Ectodermal cell (in vitro differentiated cells): Measurements from ENCODE around the gene NDUFB10.

ENCODE experiments used
- H3K27ac ChIP-seq: 2 replicates; pipeline ENCODE4 v1.7.0; 2013; ENCODE audit warnings: mild to moderate bottlenecking, low read depth, low read length; ENCODE audit not compliant: insufficient read depth, poor library complexity, severe bottlenecking
- H3K27me3 ChIP-seq: 2 replicates; pipeline ENCODE4 v1.7.0; 2013; ENCODE audit warnings: mild to moderate bottlenecking, low read length; ENCODE audit not compliant: insufficient read depth, control insufficient read depth, poor library complexity, severe bottlenecking
- H3K36me3 ChIP-seq: one replicate; pipeline ENCODE4 v1.7.0; 2013; ENCODE audit warnings: low read length; ENCODE audit not compliant: control insufficient read depth, insufficient read depth
- H3K4me1 ChIP-seq: one replicate; pipeline ENCODE4 v1.7.0; 2013; ENCODE audit warnings: low read length; ENCODE audit not compliant: control insufficient read depth, insufficient read depth
- H3K4me3 ChIP-seq: 2 replicates; pipeline ENCODE4 v1.7.0; 2013; ENCODE audit warnings: low read depth, low read length, control low read depth; ENCODE audit not compliant: insufficient read depth
- H3K9me3 ChIP-seq: 2 replicates; pipeline ENCODE4 v1.7.0; 2013; ENCODE audit warnings: mild to moderate bottlenecking, low read length, moderate library complexity; ENCODE audit not compliant: control insufficient read depth
- WGBS, 2 experiments: methylation state at CpG; one replicate each; pipeline ENCODE4 v1.1.7; 2013; ENCODE audit warnings: missing lambda C conversion rate in 2 of 2; 5-methylcytosine and 5-hydroxymethylcytosine counted together

Gene NDUFB10

DNA sequence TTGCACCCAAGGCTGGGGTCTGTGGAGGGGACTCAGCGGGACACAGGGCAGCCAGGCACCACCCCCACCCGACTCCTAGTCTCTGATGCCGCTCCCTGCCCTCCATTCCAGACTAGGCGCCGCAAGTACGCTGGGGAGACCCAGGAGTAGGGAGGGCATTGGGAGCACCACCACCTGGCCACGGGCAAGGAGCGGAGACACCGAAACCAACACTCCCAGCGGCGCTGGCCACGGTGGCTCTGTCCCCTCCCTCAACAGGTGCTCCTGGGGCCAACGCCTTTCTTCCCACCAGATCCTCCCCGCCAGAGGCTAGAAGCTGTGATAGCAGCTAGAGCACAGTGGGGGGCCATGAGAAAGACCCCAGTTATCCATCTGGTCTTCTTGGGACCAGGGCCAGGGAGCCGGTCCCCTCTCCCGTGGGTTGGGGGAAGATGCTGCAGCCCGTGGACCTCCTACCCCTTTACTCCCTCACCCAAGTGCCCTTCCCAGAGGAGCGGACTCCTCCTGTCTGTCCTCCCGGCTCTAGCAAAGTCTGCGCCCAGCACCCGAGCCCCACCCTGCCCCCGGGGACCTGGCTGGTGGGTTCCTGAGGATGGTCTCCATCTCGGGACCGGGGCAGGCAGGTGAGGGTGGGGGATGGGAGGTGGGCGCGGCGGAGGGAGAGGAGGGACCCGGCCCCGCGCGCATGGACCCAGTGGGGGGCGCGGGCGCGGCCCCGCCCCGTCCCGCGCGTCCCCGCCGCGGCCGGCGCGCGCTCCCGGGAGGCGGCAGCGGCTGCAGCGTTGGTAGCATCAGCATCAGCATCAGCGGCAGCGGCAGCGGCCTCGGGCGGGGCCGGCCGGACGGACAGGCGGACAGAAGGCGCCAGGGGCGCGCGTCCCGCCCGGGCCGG is 30.1 kb downstream of the NDUFB10 start, which contains the start of gene SYNGR3:
Gene SYNGR3, plus strand, starts transcription at position 762 of the 892 bp plus-strand sequence. CDS start 133 bp downstream, outside the sequence.
- Histone ChIP-seq H3K4me1 (peaks cover 15% of the 10 kb centered on the region), H3K9me3 (no peaks in the 10 kb centered on the region), H3K4me3 (peak within 1 kb of the TSS; percentile 42), H3K36me3 (peaks cover 18% of the 10 kb centered on the region), H3K27me3 (peaks cover 49% of the 10 kb centered on the region), H3K27ac (no peak within 1 kb of the TSS)
- WGBS, 2 experiments = 9% methylated on average over 67 of the region's 67 CpGs

DNA sequence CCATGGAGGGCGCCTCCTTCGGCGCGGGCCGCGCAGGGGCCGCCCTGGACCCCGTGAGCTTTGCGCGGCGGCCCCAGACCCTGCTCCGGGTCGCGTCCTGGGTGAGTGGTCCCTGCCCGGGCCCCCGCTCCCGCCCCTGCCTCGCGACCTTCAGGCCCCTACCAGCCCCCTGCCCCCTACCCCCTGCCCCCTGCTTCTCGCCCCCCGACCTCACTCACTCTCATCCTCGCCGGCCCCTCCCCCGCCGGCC is 30.7 kb downstream of the NDUFB10 start:
- Histone ChIP-seq H3K36me3 (peaks cover 18% of the 10 kb centered on the region), H3K27ac (no peak overlapping the region), H3K27me3 (peaks cover 49% of the 10 kb centered on the region), H3K4me1 (peaks cover 15% of the 10 kb centered on the region), H3K9me3 (no peaks in the 10 kb centered on the region), H3K4me3 (peak overlapping the region; percentile 42)
- 0 to 1% methylated on average over 23 to 25 of the region's 25 CpGs for WGBS, 2 experiments

DNA sequence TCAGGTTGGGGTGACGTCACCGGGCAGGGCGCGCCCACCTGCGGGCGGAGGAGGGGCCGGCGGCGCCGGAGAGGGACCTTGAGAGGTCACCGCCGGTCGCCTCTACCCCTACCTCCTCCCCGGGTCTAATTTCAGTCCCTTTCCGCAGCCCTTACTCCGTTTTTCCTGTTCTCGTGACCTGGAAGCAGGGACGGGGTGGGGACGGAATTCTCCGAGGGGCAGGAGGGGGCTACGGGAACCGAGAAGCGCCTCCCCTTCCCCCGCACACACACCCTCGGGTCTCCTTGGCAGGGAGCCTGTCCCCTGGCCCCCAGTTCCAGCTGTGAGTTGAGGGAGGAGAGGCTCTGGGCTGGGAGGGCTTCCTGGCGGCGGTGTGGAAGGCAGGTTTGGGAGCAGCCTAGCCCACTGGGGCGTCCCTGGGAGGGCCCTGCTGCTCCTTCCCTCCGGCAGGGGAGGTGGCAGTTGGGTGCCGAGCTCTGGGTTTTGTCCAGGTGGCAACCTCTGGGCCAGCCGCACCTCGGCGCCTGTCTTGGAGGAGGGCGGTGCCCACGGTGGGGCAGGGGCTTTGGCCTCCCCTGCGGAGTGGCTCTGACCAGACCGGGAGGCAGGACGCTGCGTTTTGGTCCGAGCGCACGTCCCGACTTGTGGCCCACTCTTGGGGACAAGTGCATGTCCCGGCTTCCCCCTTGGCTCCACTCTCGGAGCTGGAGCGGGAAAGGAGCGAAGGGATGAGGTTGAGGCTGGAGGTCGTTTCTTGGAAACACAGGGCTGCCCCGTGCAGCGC is 31.2 kb downstream of the NDUFB10 start:
- Histone ChIP-seq H3K36me3 (peaks cover 16% of the 10 kb centered on the region), H3K4me1 (peaks cover 15% of the 10 kb centered on the region), H3K27me3 (peaks cover 49% of the 10 kb centered on the region), H3K4me3 (peak overlapping the region; percentile 42), H3K9me3 (no peaks in the 10 kb centered on the region), H3K27ac (no peak overlapping the region)
- 2% methylated on average over 50 of the region's 50 CpGs for WGBS, 2 experiments

- Histone ChIP-seq H3K4me1 (peaks cover 15% of the 10 kb centered on the region), H3K27ac (no peak overlapping the region), H3K36me3 (peaks cover 10% of the 10 kb centered on the region), H3K27me3 (peaks cover 49% of the 10 kb centered on the region), H3K9me3 (no peaks in the 10 kb centered on the region), H3K4me3 (peak overlapping the region; percentile 42)
- 15% methylated on average over 18 of the region's 18 CpGs for WGBS, 2 experiments
These were observed 31.8 kb downstream of the NDUFB10 start for GRCh38 chr16:1991135-1991551.

- Histone ChIP-seq H3K36me3 (peaks cover 6% of the 10 kb centered on the region), H3K4me3 (peak overlapping the region; percentile 10), H3K27me3 (peaks cover 49% of the 10 kb centered on the region), H3K9me3 (no peaks in the 10 kb centered on the region), H3K4me1 (peaks cover 15% of the 10 kb centered on the region), H3K27ac (no peak overlapping the region)
- WGBS, 2 experiments = 23 to 24% methylated on average over 22 of the region's 22 CpGs
These were observed 32.2 kb downstream of the NDUFB10 start for GRCh38 chr16:1991588-1991947.

GRCh38 chr16:1991948-1992703 is 32.8 kb downstream of the NDUFB10 start:
- WGBS, 2 experiments = 15 to 16% methylated on average over 96 of the region's 96 CpGs
- no peak overlapping the region for H3K27ac ChIP-seq
- H3K36me3 ChIP-seq = peaks cover under 1% of the 10 kb centered on the region
- peaks cover 15% of the 10 kb centered on the region for H3K4me1 ChIP-seq
- peaks cover 49% of the 10 kb centered on the region for H3K27me3 ChIP-seq
- no peaks in the 10 kb centered on the region for H3K9me3 ChIP-seq
- H3K4me3 ChIP-seq = peak overlapping the region; percentile 10

DNA sequence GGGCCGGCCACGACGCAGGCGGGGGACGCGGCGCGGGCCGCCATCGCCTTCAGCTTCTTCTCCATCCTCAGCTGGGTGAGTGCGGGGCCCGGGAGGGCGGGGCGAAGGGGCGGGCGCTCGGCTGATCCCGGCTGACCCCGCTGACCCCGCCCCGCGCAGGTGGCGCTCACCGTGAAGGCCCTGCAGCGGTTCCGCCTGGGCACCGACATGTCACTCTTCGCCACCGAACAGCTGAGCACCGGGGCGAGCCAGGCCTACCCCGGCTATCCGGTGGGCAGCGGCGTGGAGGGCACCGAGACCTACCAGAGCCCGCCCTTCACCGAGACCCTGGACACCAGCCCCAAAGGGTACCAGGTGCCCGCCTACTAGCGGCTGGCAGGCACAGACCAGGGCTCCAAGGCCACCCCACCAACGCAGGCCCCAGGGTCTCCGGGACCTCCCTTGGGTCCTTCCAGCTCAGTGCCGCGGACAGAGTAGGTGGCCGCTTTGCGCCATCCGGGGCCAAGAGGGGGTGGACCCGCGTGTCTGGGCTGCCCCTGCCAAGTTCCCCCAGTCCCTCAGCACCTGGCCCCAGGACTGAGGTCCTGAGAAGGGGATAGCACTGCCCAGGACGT is 33.5 kb downstream of the NDUFB10 start:
- WGBS, 2 experiments = 84 to 86% methylated on average over 50 of the region's 50 CpGs
- Histone ChIP-seq H3K9me3 (no peaks in the 10 kb centered on the region), H3K4me1 (peaks cover 15% of the 10 kb centered on the region), H3K27ac (no peak overlapping the region), H3K27me3 (peaks cover 49% of the 10 kb centered on the region), H3K4me3 (no peak overlapping the region), H3K36me3 (no peaks in the 10 kb centered on the region)

- no peaks in the 10 kb centered on the region for H3K9me3 ChIP-seq
- WGBS, 2 experiments = 76 to 78% methylated on average over 2 of the region's 2 CpGs
- H3K4me3 ChIP-seq = no peak overlapping the region
- H3K4me1 ChIP-seq = peaks cover 15% of the 10 kb centered on the region
- H3K27me3 ChIP-seq = peaks cover 43% of the 10 kb centered on the region
- H3K27ac ChIP-seq = no peak overlapping the region
- peaks cover 2% of the 10 kb centered on the region for H3K36me3 ChIP-seq
These were observed 34.4 kb downstream of the NDUFB10 start for GRCh38 chr16:1993731-1994131.

GRCh38 chr16:1997494-1998359 is 38.4 kb downstream of the NDUFB10 start:
- Histone ChIP-seq H3K27ac (no peak overlapping the region), H3K4me3 (no peak overlapping the region), H3K27me3 (peaks cover 5% of the 10 kb centered on the region), H3K36me3 (peaks cover 38% of the 10 kb centered on the region), H3K9me3 (no peaks in the 10 kb centered on the region), H3K4me1 (no peaks in the 10 kb centered on the region)
- WGBS, 2 experiments = 94 to 96% methylated on average over 26 of the region's 26 CpGs
